DMS 273 (cell line): ENCODE data around the gene OSBPL6.
"Not testable (repeated sequence)": the region's sequence is repeated elsewhere in the genome, so short reads cannot be mapped to it uniquely, and the experiment has no call there.

Experiments used
- DNase-seq: peaks from one replicate; lab custom pipeline; 2025; ENCODE audit not compliant: unreplicated experiment; lab: John Stamatoyannopoulos, UW

Gene OSBPL6

GRCh38 chr2:178193823-178194599, at the start of gene OSBPL6:
OSBPL6 (plus strand) TSS chr2:178194512; CDS start chr2:178306185, 111,673 bp downstream.
- DNase-seq, result peak; percentile 96

GRCh38 chr2:178152033-178152432, 42.3 kb upstream of the OSBPL6 start:
- peak; percentile 8 for DNase-seq

- no peak for DNase-seq
Observed at GRCh38 chr2:178152542-178152941, 41.8 kb upstream of the OSBPL6 start.

- no peak for DNase-seq
Observed at GRCh38 chr2:178152977-178153376, 41.3 kb upstream of the OSBPL6 start.

GRCh38 chr2:178153878-178154277, 40.4 kb upstream of the OSBPL6 start:
- DNase-seq, result not testable (repeated sequence)

GRCh38 chr2:178155524-178155923, 38.8 kb upstream of the OSBPL6 start:
- DNase-seq, result no peak

GRCh38 chr2:178157574-178157973, 36.7 kb upstream of the OSBPL6 start:
- no peak for DNase-seq

GRCh38 chr2:178159966-178160365, 34.3 kb upstream of the OSBPL6 start:
- no peak for DNase-seq

GRCh38 chr2:178160601-178161000, 33.7 kb upstream of the OSBPL6 start:
- no peak for DNase-seq

- DNase-seq, result no peak
Observed at GRCh38 chr2:178163395-178163794, 30.9 kb upstream of the OSBPL6 start.

- DNase-seq, result no peak
Observed at GRCh38 chr2:178163911-178164310, 30.4 kb upstream of the OSBPL6 start.

- DNase-seq, result no peak
Observed at GRCh38 chr2:178173657-178174056, 20.7 kb upstream of the OSBPL6 start.

- DNase-seq, result no peak
Observed at GRCh38 chr2:178177066-178177679, 17.1 kb upstream of the OSBPL6 start.

GRCh38 chr2:178180648-178181047, 13.7 kb upstream of the OSBPL6 start:
- not testable (repeated sequence) for DNase-seq

GRCh38 chr2:178187861-178188260, 6.5 kb upstream of the OSBPL6 start:
- DNase-seq, result no peak

- no peak for DNase-seq
Observed at GRCh38 chr2:178188466-178188865, 5.8 kb upstream of the OSBPL6 start.

GRCh38 chr2:178191004-178191508, 3.3 kb upstream of the OSBPL6 start:
- DNase-seq, result no peak

GRCh38 chr2:178191511-178191910, 2.8 kb upstream of the OSBPL6 start:
- no peak for DNase-seq

GRCh38 chr2:178193496-178193822, 853 bp upstream of the OSBPL6 start:
- no peak for DNase-seq

- peak; percentile 88 for DNase-seq
Observed at GRCh38 chr2:178194600-178195389, 483 bp downstream of the OSBPL6 start.

- DNase-seq, result no peak
Observed at GRCh38 chr2:178195390-178196166, 1.3 kb downstream of the OSBPL6 start.
